CD14-positive monocyte (primary cell): ENCODE results near the gene SLC37A1. TPM values are rescaled to one million over a fixed set of nuclear protein-coding genes. Genes with fewer than 3 reads are reported as not detected.

Experiments
- DNase-seq, 3 donors: peaks; one replicate each; pipeline ENCODE4 v3.0.0-alpha.2; 2011 to 2022
- H2AFZ ChIP-seq: 2 replicates; pipeline ENCODE4 v1.6.0; 2012; ENCODE audit warnings: mild to moderate bottlenecking, low read depth, low read length, inconsistent platforms; ENCODE audit not compliant: insufficient read depth, poor library complexity, severe bottlenecking
- H3K27ac ChIP-seq, 2 donors: 1 replicate in 1 of 2; 2 replicates in 1 of 2; pipeline ENCODE4 v1.5.1; 2012 to 2013; ENCODE audit warnings: low read length in 2 of 2, control low read depth in 1 of 2, inconsistent platforms in 1 of 2, low read depth in 1 of 2, mild to moderate bottlenecking in 1 of 2
- H3K27me3 ChIP-seq, 2 donors: one replicate each; pipeline versions ENCODE4 v1.6.0 to v1.6.1; 2011 to 2013; ENCODE audit warnings: low read length in 2 of 2; ENCODE audit not compliant: control insufficient read depth in 2 of 2, insufficient read depth in 2 of 2
- H3K36me3 ChIP-seq, 2 donors: replicated peaks in 1 of 2; 1 replicate in 1 of 2; 2 replicates in 1 of 2; pipeline versions ENCODE4 v1.5.1 to v1.6.1; 2012 to 2013; ENCODE audit warnings: low read length in 2 of 2, control low read depth in 1 of 2, inconsistent platforms in 1 of 2, mild to moderate bottlenecking in 1 of 2; ENCODE audit not compliant: insufficient read depth in 2 of 2, control insufficient read depth in 1 of 2
- H3K4me1 ChIP-seq, 2 donors: 1 replicate in 1 of 2; 2 replicates in 1 of 2; pipeline versions ENCODE4 v1.5.1 to v1.6.1; 2012 to 2013; ENCODE audit warnings: low read length in 2 of 2, control low read depth in 1 of 2, inconsistent platforms in 1 of 2, mild to moderate bottlenecking in 1 of 2, moderate library complexity in 1 of 2; ENCODE audit not compliant: insufficient read depth in 2 of 2, control insufficient read depth in 1 of 2
- H3K4me2 ChIP-seq: replicated peaks from 2 replicates; pipeline ENCODE3; 2012; ENCODE audit warnings: low read length, moderate library complexity, mild to moderate bottlenecking; ENCODE audit not compliant: poor library complexity, severe bottlenecking; ENCODE audit errors: extremely low read depth
- H3K4me3 ChIP-seq, 3 experiments: fragments of 200-600 bp in 1 of 3; sonication (generic) in 1 of 3; replicated peaks in 1 of 3; 1 replicate in 2 of 3; 2 replicates in 1 of 3; pipeline ENCODE4 v1.5.1; 2011 to 2013; ENCODE audit warnings: low read length in 3 of 3, mild to moderate bottlenecking in 3 of 3, control low read depth in 2 of 3, low read depth in 2 of 3, inconsistent platforms in 1 of 3, moderate library complexity in 1 of 3
- H3K79me2 ChIP-seq: 2 replicates; pipeline ENCODE4 v1.6.0; 2012; ENCODE audit warnings: mild to moderate bottlenecking, control low read depth, inconsistent platforms, low read length, moderate library complexity; ENCODE audit not compliant: insufficient read depth
- H3K9ac ChIP-seq: 2 replicates; pipeline ENCODE4 v1.6.0; 2017; ENCODE audit warnings: low read length, mild to moderate bottlenecking; ENCODE audit not compliant: insufficient read depth, poor library complexity, severe bottlenecking
- H3K9me3 ChIP-seq, 2 donors: replicated peaks in 1 of 2; 1 replicate in 1 of 2; 2 replicates in 1 of 2; pipeline versions ENCODE4 v1.5.1 to v1.6.1; 2012 to 2013; ENCODE audit warnings: low read length in 2 of 2, control low read depth in 1 of 2; ENCODE audit not compliant: control insufficient read depth in 1 of 2, insufficient read depth in 1 of 2
- H4K20me1 ChIP-seq: 2 replicates; pipeline ENCODE4 v1.6.0; 2012; ENCODE audit warnings: mild to moderate bottlenecking, low read length, control low read depth, moderate library complexity; ENCODE audit not compliant: insufficient read depth
- H3K27ac Mint-ChIP-seq, 7 donors: one replicate each; pipeline ENCODE4 v1.8.0; 2020; ENCODE audit warnings: mild to moderate bottlenecking in 7 of 7, mixed read lengths in 7 of 7, moderate library complexity in 6 of 7, inconsistent platforms in 2 of 7
- H3K27me3 Mint-ChIP-seq, 3 donors: one replicate each; pipeline ENCODE4 v1.8.0; 2021 to 2022; ENCODE audit warnings: low read depth in 3 of 3, mild to moderate bottlenecking in 3 of 3, mixed read lengths in 3 of 3, moderate library complexity in 3 of 3, inconsistent platforms in 1 of 3
- H3K36me3 Mint-ChIP-seq, 2 donors: one replicate each; pipeline ENCODE4 v1.8.0; 2020; ENCODE audit warnings: mixed read lengths in 2 of 2, inconsistent platforms in 1 of 2, mild to moderate bottlenecking in 1 of 2
- H3K4me1 Mint-ChIP-seq: one replicate; pipeline ENCODE4 v1.8.0; 2020; ENCODE audit warnings: mild to moderate bottlenecking, mixed read lengths
- H3K4me3 Mint-ChIP-seq, 2 donors: one replicate each; pipeline ENCODE4 v1.8.0; 2020; ENCODE audit warnings: mild to moderate bottlenecking in 2 of 2, mixed read lengths in 2 of 2, moderate library complexity in 1 of 2
- H3K9me3 Mint-ChIP-seq, 7 donors: one replicate each; pipeline ENCODE4 v1.8.0; 2020 to 2022; ENCODE audit warnings: mixed read lengths in 7 of 7, mild to moderate bottlenecking in 6 of 7, moderate library complexity in 6 of 7, inconsistent platforms in 2 of 7
- WGBS: methylation state at CpG from one replicate; pipeline ENCODE4 v1.1.5; 2013; ENCODE audit warnings: missing lambda C conversion rate; ENCODE audit not compliant: insufficient coverage; 5-methylcytosine and 5-hydroxymethylcytosine counted together
- intact Hi-C, 2 donors: fragments of 100-400 bp; cut with micrococcal nuclease; formaldehyde crosslinking; loops; one replicate each; pipeline versions ENCODE4 v1.15.0 to v1.15.1; 2023
- polyA plus RNA-seq, 3 donors: library from polyadenylated mRNA; depleted of rRNA in 1 of 3; unstranded in 2 of 3; stranded (reverse) in 1 of 3; fragments of 300-500 nt in 2 of 3; fragments of >200 nt in 1 of 3; fragmentation: Illumina TruSeq in 2 of 3; gene quantifications; 1 replicate in 2 of 3; 2 replicates in 1 of 3; pipeline ENCODE4 v1.2.3, GENCODE V29; 2012 to 2021
- TF ChIP-seq, protein P1 (sequence below): fragments of 200-600 bp; IDR thresholded peaks from one replicate; pipeline ENCODE4 v1.8.0; 2022; ENCODE audit warnings: antibody characterized with exemption, mild to moderate bottlenecking

Gene SLC37A1
- polyA plus RNA-seq, 3 donors: 2.7 to 12.4 (median 4.3) TPM

DNA sequence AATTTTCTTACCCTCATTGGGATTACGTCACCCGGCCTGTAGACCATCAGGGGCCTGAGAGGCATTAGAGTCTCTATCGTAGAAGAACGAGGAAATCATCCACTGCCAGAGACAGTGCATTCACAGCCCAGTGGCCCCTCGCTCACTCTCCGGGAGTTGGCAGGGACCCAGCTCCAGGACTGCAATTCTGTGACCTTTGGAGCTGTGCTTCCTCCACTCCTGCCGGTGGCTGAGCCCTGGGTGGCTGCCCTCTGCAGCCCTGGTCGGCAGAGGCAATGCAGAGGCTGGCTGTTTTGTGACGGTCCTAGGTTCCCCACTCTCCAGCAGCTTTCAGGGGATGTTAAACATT is 12.7 kb downstream of the SLC37A1 start:
- Histone ChIP-seq H4K20me1 (no peaks in the 10 kb centered on the region), H3K9ac (no peak overlapping the region), H3K27me3 (no peaks in the 10 kb centered on the region), H2AFZ (no peak overlapping the region), H3K36me3 (peaks cover 17 to 58% of the 10 kb centered on the region in 2 donors), H3K4me1 (peaks cover 26 to 29% of the 10 kb centered on the region in 2 donors), H3K4me3 (no peak overlapping the region), H3K9me3 (no peaks in the 10 kb centered on the region), H3K27ac (no peak overlapping the region), H3K79me2 (no peaks in the 10 kb centered on the region), H3K4me2 (no peak overlapping the region)
- Mint-ChIP-seq H3K36me3 (peaks cover 46 to 75% of the 10 kb centered on the region in 2 donors), H3K27me3 (peaks cover 0 to 3% (median 2%) of the 10 kb centered on the region in 3 donors), H3K4me1 (peaks cover 33% of the 10 kb centered on the region), H3K9me3 (peaks cover 0 to 2% (median 0%) of the 10 kb centered on the region in 7 donors), H3K27ac (peak overlapping the region in 1 of 7 donors; percentile 56), H3K4me3 (no peak overlapping the region)
- TF ChIP-seq, protein P1, sequence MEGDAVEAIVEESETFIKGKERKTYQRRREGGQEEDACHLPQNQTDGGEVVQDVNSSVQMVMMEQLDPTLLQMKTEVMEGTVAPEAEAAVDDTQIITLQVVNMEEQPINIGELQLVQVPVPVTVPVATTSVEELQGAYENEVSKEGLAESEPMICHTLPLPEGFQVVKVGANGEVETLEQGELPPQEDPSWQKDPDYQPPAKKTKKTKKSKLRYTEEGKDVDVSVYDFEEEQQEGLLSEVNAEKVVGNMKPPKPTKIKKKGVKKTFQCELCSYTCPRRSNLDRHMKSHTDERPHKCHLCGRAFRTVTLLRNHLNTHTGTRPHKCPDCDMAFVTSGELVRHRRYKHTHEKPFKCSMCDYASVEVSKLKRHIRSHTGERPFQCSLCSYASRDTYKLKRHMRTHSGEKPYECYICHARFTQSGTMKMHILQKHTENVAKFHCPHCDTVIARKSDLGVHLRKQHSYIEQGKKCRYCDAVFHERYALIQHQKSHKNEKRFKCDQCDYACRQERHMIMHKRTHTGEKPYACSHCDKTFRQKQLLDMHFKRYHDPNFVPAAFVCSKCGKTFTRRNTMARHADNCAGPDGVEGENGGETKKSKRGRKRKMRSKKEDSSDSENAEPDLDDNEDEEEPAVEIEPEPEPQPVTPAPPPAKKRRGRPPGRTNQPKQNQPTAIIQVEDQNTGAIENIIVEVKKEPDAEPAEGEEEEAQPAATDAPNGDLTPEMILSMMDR: no peak
- intact Hi-C loops: loop anchor here in 1 of 2 donors (10.0 kb wide), 1 partner anchor 222 kb away; no protein-coding TSS in a partner anchor
- 26% methylated on average over 8 of the region's 9 CpGs for WGBS
- DNase-seq: no peak

GRCh38 chr21:42527127-42527488 is 13.5 kb downstream of the SLC37A1 start:
- Mint-ChIP-seq H3K36me3 (peaks cover 43 to 67% of the 10 kb centered on the region in 2 donors), H3K4me1 (peaks cover 35% of the 10 kb centered on the region), H3K27me3 (peaks cover 0 to 3% (median 2%) of the 10 kb centered on the region in 3 donors), H3K9me3 (peaks cover 0 to 2% (median 0%) of the 10 kb centered on the region in 7 donors), H3K27ac (peak overlapping the region in 2 of 7 donors; percentile 22 to 68), H3K4me3 (no peak overlapping the region)
- DNase-seq: no peak
- no peaks in the 10 kb centered on the region for H3K27me3 ChIP-seq
- peak overlapping the region; percentile 51 for H3K4me2 ChIP-seq
- peaks cover 26 to 30% of the 10 kb centered on the region in 2 donors for H3K4me1 ChIP-seq
- TF ChIP-seq, protein P1: no peak
- 91% methylated on average over 4 of the region's 8 CpGs for WGBS
- H3K27ac ChIP-seq: peak overlapping the region in 1 of 2 donors; percentile 70
- no peaks in the 10 kb centered on the region for H4K20me1 ChIP-seq
- H3K79me2 ChIP-seq: no peaks in the 10 kb centered on the region
- peak overlapping the region; percentile 59 for H2AFZ ChIP-seq
- intact Hi-C loops: loop anchor here in 1 of 2 donors (10.0 kb wide), 1 partner anchor 222 kb away; no protein-coding TSS in a partner anchor
- peaks cover 12 to 51% of the 10 kb centered on the region in 2 donors for H3K36me3 ChIP-seq
- no peaks in the 10 kb centered on the region for H3K9me3 ChIP-seq
- peak overlapping the region; percentile 52 for H3K9ac ChIP-seq
- H3K4me3 ChIP-seq: no peak overlapping the region
